ENCODE data around the gene CSTF3. TPM values are rescaled to one million over a fixed set of nuclear protein-coding genes. Genes with fewer than 3 reads are reported as not detected.

The CSTF3 gene
- total RNA-seq, 1 experiment from 2014 or later: 68.3 TPM

- no peak for TF ChIP-seq AFF4 (CRISPR knock-in tag; IDR thresholded peaks at IDR 0.05; ENCODE audit: borderline replicate concordance)
- no peak for TF ChIP-seq CBFB (CRISPR knock-in tag; IDR thresholded peaks at IDR 0.05; ENCODE audit: low read depth)
- no peak for TF ChIP-seq KAT7 (CRISPR knock-in tag; IDR thresholded peaks at IDR 0.05; ENCODE audit: borderline replicate concordance)
- TF ChIP-seq, protein P1, sequence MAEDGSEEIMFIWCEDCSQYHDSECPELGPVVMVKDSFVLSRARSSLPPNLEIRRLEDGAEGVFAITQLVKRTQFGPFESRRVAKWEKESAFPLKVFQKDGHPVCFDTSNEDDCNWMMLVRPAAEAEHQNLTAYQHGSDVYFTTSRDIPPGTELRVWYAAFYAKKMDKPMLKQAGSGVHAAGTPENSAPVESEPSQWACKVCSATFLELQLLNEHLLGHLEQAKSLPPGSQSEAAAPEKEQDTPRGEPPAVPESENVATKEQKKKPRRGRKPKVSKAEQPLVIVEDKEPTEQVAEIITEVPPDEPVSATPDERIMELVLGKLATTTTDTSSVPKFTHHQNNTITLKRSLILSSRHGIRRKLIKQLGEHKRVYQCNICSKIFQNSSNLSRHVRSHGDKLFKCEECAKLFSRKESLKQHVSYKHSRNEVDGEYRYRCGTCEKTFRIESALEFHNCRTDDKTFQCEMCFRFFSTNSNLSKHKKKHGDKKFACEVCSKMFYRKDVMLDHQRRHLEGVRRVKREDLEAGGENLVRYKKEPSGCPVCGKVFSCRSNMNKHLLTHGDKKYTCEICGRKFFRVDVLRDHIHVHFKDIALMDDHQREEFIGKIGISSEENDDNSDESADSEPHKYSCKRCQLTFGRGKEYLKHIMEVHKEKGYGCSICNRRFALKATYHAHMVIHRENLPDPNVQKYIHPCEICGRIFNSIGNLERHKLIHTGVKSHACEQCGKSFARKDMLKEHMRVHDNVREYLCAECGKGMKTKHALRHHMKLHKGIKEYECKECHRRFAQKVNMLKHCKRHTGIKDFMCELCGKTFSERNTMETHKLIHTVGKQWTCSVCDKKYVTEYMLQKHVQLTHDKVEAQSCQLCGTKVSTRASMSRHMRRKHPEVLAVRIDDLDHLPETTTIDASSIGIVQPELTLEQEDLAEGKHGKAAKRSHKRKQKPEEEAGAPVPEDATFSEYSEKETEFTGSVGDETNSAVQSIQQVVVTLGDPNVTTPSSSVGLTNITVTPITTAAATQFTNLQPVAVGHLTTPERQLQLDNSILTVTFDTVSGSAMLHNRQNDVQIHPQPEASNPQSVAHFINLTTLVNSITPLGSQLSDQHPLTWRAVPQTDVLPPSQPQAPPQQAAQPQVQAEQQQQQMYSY (CRISPR knock-in tag; IDR thresholded peaks at IDR 0.05): no peak
- no peak for TF ChIP-seq STAT6 (CRISPR knock-in tag; conservative IDR thresholded peaks at IDR 0.05; ENCODE audit: low read depth)
- TF ChIP-seq JUN (CRISPR knock-in tag; IDR thresholded peaks at IDR 0.05): no peak
- TF ChIP-seq, protein P2, sequence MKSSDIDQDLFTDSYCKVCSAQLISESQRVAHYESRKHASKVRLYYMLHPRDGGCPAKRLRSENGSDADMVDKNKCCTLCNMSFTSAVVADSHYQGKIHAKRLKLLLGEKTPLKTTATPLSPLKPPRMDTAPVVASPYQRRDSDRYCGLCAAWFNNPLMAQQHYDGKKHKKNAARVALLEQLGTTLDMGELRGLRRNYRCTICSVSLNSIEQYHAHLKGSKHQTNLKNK (CRISPR knock-in tag; IDR thresholded peaks at IDR 0.05): no peak
- TF ChIP-seq, protein P3, sequence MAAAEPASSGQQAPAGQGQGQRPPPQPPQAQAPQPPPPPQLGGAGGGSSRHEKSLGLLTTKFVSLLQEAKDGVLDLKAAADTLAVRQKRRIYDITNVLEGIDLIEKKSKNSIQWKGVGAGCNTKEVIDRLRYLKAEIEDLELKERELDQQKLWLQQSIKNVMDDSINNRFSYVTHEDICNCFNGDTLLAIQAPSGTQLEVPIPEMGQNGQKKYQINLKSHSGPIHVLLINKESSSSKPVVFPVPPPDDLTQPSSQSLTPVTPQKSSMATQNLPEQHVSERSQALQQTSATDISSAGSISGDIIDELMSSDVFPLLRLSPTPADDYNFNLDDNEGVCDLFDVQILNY (CRISPR knock-in tag; IDR thresholded peaks at IDR 0.05): no peak
- TF ChIP-seq, protein P4, sequence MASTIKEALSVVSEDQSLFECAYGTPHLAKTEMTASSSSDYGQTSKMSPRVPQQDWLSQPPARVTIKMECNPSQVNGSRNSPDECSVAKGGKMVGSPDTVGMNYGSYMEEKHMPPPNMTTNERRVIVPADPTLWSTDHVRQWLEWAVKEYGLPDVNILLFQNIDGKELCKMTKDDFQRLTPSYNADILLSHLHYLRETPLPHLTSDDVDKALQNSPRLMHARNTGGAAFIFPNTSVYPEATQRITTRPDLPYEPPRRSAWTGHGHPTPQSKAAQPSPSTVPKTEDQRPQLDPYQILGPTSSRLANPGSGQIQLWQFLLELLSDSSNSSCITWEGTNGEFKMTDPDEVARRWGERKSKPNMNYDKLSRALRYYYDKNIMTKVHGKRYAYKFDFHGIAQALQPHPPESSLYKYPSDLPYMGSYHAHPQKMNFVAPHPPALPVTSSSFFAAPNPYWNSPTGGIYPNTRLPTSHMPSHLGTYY (CRISPR knock-in tag; IDR thresholded peaks at IDR 0.05): no peak
Observed at GRCh38 chr11:33086017-33086416, 75.3 kb downstream of the CSTF3 start (continued).

GRCh38 chr11:33083918-33084317 lies 77.4 kb downstream of the CSTF3 start:
- ChIA-PET POLR2A (no interaction called here), CTCF (interaction anchor here (1.4 kb wide), 1 partner anchor 18 kb away, joined by 5 read pairs; no protein-coding TSS in a partner anchor)
- H3K4me3 Mint-ChIP-seq: no peak overlapping the region

More at GRCh38 chr11:33083918-33084317, 77.4 kb downstream of the CSTF3 start:
- H3K27ac Mint-ChIP-seq: no peak overlapping the region
- peaks cover 40% of the 10 kb centered on the region for H3K36me3 Mint-ChIP-seq
- no peaks in the 10 kb centered on the region for H3K27me3 Mint-ChIP-seq (ENCODE audit: low read depth)
- no peaks in the 10 kb centered on the region for H3K4me1 Mint-ChIP-seq
- ATAC-seq (no peak), DNase-seq (ENCODE audit: low spot score) (no peak)
- TF ChIP-seq, protein P5, sequence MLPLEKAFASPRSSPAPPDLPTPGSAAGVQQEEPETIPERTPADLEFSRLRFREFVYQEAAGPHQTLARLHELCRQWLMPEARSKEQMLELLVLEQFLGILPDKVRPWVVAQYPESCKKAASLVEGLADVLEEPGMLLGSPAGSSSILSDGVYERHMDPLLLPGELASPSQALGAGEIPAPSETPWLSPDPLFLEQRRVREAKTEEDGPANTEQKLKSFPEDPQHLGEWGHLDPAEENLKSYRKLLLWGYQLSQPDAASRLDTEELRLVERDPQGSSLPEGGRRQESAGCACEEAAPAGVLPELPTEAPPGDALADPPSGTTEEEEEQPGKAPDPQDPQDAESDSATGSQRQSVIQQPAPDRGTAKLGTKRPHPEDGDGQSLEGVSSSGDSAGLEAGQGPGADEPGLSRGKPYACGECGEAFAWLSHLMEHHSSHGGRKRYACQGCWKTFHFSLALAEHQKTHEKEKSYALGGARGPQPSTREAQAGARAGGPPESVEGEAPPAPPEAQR (CRISPR knock-in tag; IDR thresholded peaks at IDR 0.05): no peak
- TF ChIP-seq EMX1 (CRISPR knock-in tag; IDR thresholded peaks at IDR 0.05): no peak
- no peak for TF ChIP-seq PRRX2 (CRISPR knock-in tag; IDR thresholded peaks at IDR 0.05)
- no peak for TF ChIP-seq NFYB (CRISPR knock-in tag; conservative IDR thresholded peaks at IDR 0.05; ENCODE audit: low read depth)
- TF ChIP-seq, protein P3 (CRISPR knock-in tag; IDR thresholded peaks at IDR 0.05): no peak
- no peak for TF ChIP-seq ETV6 (CRISPR knock-in tag; IDR thresholded peaks at IDR 0.05)
- no peaks in the 10 kb centered on the region for H3K9me3 Mint-ChIP-seq

Data from WTC11 (cell line).